Measurements from ENCODE around the gene C1orf115. TPM values are rescaled to one million over a fixed set of nuclear protein-coding genes. Genes with fewer than 3 reads are reported as not detected.
A peak's percentile ranks its signal among the peaks of the same experiment; 100 is the strongest.

The C1orf115 gene
- total RNA-seq (ENCODE audit: unreplicated experiment) = 30.5 TPM
- long read RNA-seq, partial matches to known transcripts = 0 of 1 reads
- long read RNA-seq, other reads (novel, unspliced or antisense) = 0 of 1 reads

GRCh38 chr1:220690140-220691052, at the start of gene C1orf115:
TSS of gene C1orf115 (plus strand) at chr1:220690363. CDS start at chr1:220690403, 40 bp downstream.
- peak within 1 kb of the TSS; percentile 91 for H3K4me3 Mint-ChIP-seq (ENCODE audit: unreplicated experiment)
- TF ChIP-seq CTCF (IDR thresholded peaks at IDR 0.05; ENCODE audit: partially characterized antibody, unreplicated experiment) = peak; percentile 100
- H3K36me3 Mint-ChIP-seq (ENCODE audit: unreplicated experiment) = peaks cover 5% of the 10 kb centered on the region
- H3K27me3 Mint-ChIP-seq (ENCODE audit: unreplicated experiment) = no peaks in the 10 kb centered on the region
- H3K27ac Mint-ChIP-seq (ENCODE audit: unreplicated experiment) = peak within 1 kb of the TSS; percentile 50
- DNase-seq = peak; percentile 92
- peaks cover 14% of the 10 kb centered on the region for H3K4me1 Mint-ChIP-seq (ENCODE audit: low read depth, unreplicated experiment)
- peaks cover 7% of the 10 kb centered on the region for H3K9me3 Mint-ChIP-seq (ENCODE audit: unreplicated experiment)

GRCh38 chr1:220642285-220642684, 47.9 kb upstream of the C1orf115 start:
- Mint-ChIP-seq H3K27ac (ENCODE audit: unreplicated experiment) (no peak overlapping the region), H3K36me3 (ENCODE audit: unreplicated experiment) (peaks cover 46% of the 10 kb centered on the region), H3K4me1 (ENCODE audit: low read depth, unreplicated experiment) (peaks cover 3% of the 10 kb centered on the region), H3K9me3 (ENCODE audit: unreplicated experiment) (peaks cover 10% of the 10 kb centered on the region), H3K4me3 (ENCODE audit: unreplicated experiment) (no peak overlapping the region), H3K27me3 (ENCODE audit: unreplicated experiment) (peaks cover 3% of the 10 kb centered on the region)
- no peak for DNase-seq
- TF ChIP-seq CTCF (IDR thresholded peaks at IDR 0.05; ENCODE audit: partially characterized antibody, unreplicated experiment) = no peak

- no peak for TF ChIP-seq CTCF (IDR thresholded peaks at IDR 0.05; ENCODE audit: partially characterized antibody, unreplicated experiment)
- H3K27ac Mint-ChIP-seq (ENCODE audit: unreplicated experiment) = peak overlapping the region; percentile 96
Observed at GRCh38 chr1:220652995-220653394, 37.2 kb upstream of the C1orf115 start.

GRCh38 chr1:220655509-220655908, 34.7 kb upstream of the C1orf115 start:
- H3K27ac Mint-ChIP-seq (ENCODE audit: unreplicated experiment) = peak overlapping the region; percentile 97
- DNase-seq = no peak

More at GRCh38 chr1:220652995-220653394, 37.2 kb upstream of the C1orf115 start:
- no peak overlapping the region for H3K4me3 Mint-ChIP-seq (ENCODE audit: unreplicated experiment)
- H3K9me3 Mint-ChIP-seq (ENCODE audit: unreplicated experiment) = peaks cover 15% of the 10 kb centered on the region
- H3K36me3 Mint-ChIP-seq (ENCODE audit: unreplicated experiment) = peaks cover 11% of the 10 kb centered on the region
- peak; percentile 91 for DNase-seq
- H3K27me3 Mint-ChIP-seq (ENCODE audit: unreplicated experiment) = peaks cover 13% of the 10 kb centered on the region
- peaks cover 44% of the 10 kb centered on the region for H3K4me1 Mint-ChIP-seq (ENCODE audit: low read depth, unreplicated experiment)

More at GRCh38 chr1:220655509-220655908, 34.7 kb upstream of the C1orf115 start:
- Mint-ChIP-seq H3K27me3 (ENCODE audit: unreplicated experiment) (peaks cover 15% of the 10 kb centered on the region), H3K9me3 (ENCODE audit: unreplicated experiment) (peaks cover 15% of the 10 kb centered on the region), H3K4me1 (ENCODE audit: low read depth, unreplicated experiment) (peaks cover 48% of the 10 kb centered on the region), H3K4me3 (ENCODE audit: unreplicated experiment) (peak overlapping the region; percentile 73), H3K36me3 (ENCODE audit: unreplicated experiment) (peaks cover 7% of the 10 kb centered on the region)
- TF ChIP-seq CTCF (IDR thresholded peaks at IDR 0.05; ENCODE audit: partially characterized antibody, unreplicated experiment) = no peak
